Type B pancreatic cell (in vitro differentiated cells): ENCODE data around the gene LRRC41. TPM values are rescaled to one million over a fixed set of nuclear protein-coding genes. Genes with fewer than 3 reads are reported as not detected.
A peak's percentile ranks its signal among the peaks of the same experiment; 100 is the strongest.

Experiments
- DNase-seq: peaks from one replicate; pipeline ENCODE4 v3.0.0; 2021; ENCODE audit warnings: mixed read lengths; ENCODE audit not compliant: unreplicated experiment; ENCODE audit errors: extremely low spot score
- H3K27ac Mint-ChIP-seq: 2 replicates; pipeline ENCODE4 v1.8.0; 2021; ENCODE audit warnings: mild to moderate bottlenecking, mixed read lengths
- H3K27me3 Mint-ChIP-seq: 2 replicates; pipeline ENCODE4 v1.8.0; 2021; ENCODE audit warnings: mixed read lengths
- H3K36me3 Mint-ChIP-seq: 2 replicates; pipeline ENCODE4 v1.8.0; 2021; ENCODE audit warnings: mixed read lengths
- H3K4me1 Mint-ChIP-seq: one replicate; pipeline ENCODE4 v1.8.0; 2021; ENCODE audit warnings: mixed read lengths; ENCODE audit not compliant: unreplicated experiment
- H3K4me3 Mint-ChIP-seq: 2 replicates; pipeline ENCODE4 v1.8.0; 2021; ENCODE audit warnings: mild to moderate bottlenecking, mixed read lengths
- H3K9me3 Mint-ChIP-seq: 2 replicates; pipeline ENCODE4 v1.8.0; 2021; ENCODE audit warnings: mixed read lengths
- CTCF ChIP-seq: fragments of 200-600 bp; sonication (generic); conservative IDR thresholded peaks from 2 replicates; pipeline ENCODE4 v1.5.0; 2021; ENCODE audit warnings: antibody characterized with exemption, mild to moderate bottlenecking
- total RNA-seq: library from RNA; stranded (reverse); gene quantifications from 2 replicates; pipeline ENCODE4 v1.2.1, GENCODE V29; 2021; ENCODE audit warnings: low replicate concordance

Gene LRRC41
- total RNA-seq, 1 donor from 2014 or later = 89.9 TPM

- DNase-seq = no peak
- Mint-ChIP-seq H3K4me1 (peaks cover 23% of the 10 kb centered on the region), H3K4me3 (peak overlapping the region; percentile 96), H3K27ac (peak overlapping the region; percentile 99), H3K36me3 (peaks cover 29% of the 10 kb centered on the region), H3K9me3 (no peaks in the 10 kb centered on the region), H3K27me3 (no peaks in the 10 kb centered on the region)
- TF ChIP-seq CTCF = no peak
These were observed 2.6 kb downstream of the LRRC41 start for GRCh38 chr1:46300673-46301405.

GRCh38 chr1:46298387-46298786, 5.0 kb downstream of the LRRC41 start:
- TF ChIP-seq CTCF = no peak
- H3K4me3 Mint-ChIP-seq = peak overlapping the region; percentile 52
- peaks cover 19% of the 10 kb centered on the region for H3K4me1 Mint-ChIP-seq
- no peak for DNase-seq
- no peaks in the 10 kb centered on the region for H3K9me3 Mint-ChIP-seq
- H3K27ac Mint-ChIP-seq = no peak overlapping the region
- peaks cover 33% of the 10 kb centered on the region for H3K36me3 Mint-ChIP-seq
- H3K27me3 Mint-ChIP-seq = no peaks in the 10 kb centered on the region

GRCh38 chr1:46295306-46295705, 8.1 kb downstream of the LRRC41 start:
- DNase-seq = no peak
- Mint-ChIP-seq H3K9me3 (no peaks in the 10 kb centered on the region), H3K27me3 (no peaks in the 10 kb centered on the region), H3K27ac (no peak overlapping the region), H3K36me3 (peaks cover 34% of the 10 kb centered on the region), H3K4me1 (peaks cover 7% of the 10 kb centered on the region), H3K4me3 (no peak overlapping the region)
- no peak for TF ChIP-seq CTCF

GRCh38 chr1:46289976-46290375, 13.4 kb downstream of the LRRC41 start:
- no peaks in the 10 kb centered on the region for H3K9me3 Mint-ChIP-seq
- no peak overlapping the region for H3K4me3 Mint-ChIP-seq
- no peak for DNase-seq
- TF ChIP-seq CTCF = no peak
- no peaks in the 10 kb centered on the region for H3K4me1 Mint-ChIP-seq
- peaks cover 19% of the 10 kb centered on the region for H3K36me3 Mint-ChIP-seq
- no peaks in the 10 kb centered on the region for H3K27me3 Mint-ChIP-seq
- H3K27ac Mint-ChIP-seq = no peak overlapping the region

GRCh38 chr1:46289134-46289494, 14.3 kb downstream of the LRRC41 start:
- no peaks in the 10 kb centered on the region for H3K27me3 Mint-ChIP-seq
- no peak overlapping the region for H3K27ac Mint-ChIP-seq
- no peak for DNase-seq
- H3K4me3 Mint-ChIP-seq = no peak overlapping the region
- no peaks in the 10 kb centered on the region for H3K4me1 Mint-ChIP-seq
- no peak for TF ChIP-seq CTCF
- H3K36me3 Mint-ChIP-seq = peaks cover 27% of the 10 kb centered on the region
- H3K9me3 Mint-ChIP-seq = no peaks in the 10 kb centered on the region
